Mucosa of descending colon (tissue), 3 donors: ENCODE measurements around the gene ASZ1. TPM values are rescaled to one million over a fixed set of nuclear protein-coding genes. Genes with fewer than 3 reads are reported as not detected.

Experiments
- ATAC-seq: fragments of 200-7000 bp; cut with Tn5 transposase; one replicate; pipeline ENCODE4 v1.9.1; 2020; ENCODE audit warnings: mild to moderate bottlenecking, moderate library complexity
- DNase-seq, 3 donors: peaks; one replicate each; pipeline ENCODE4 v3.0.0-alpha.2; 2020
- H3K36me3 ChIP-seq: fragments of 200-600 bp; one replicate; pipeline ENCODE4 v1.8.0; 2021; ENCODE audit warnings: low read depth, mild to moderate bottlenecking
- H3K4me1 ChIP-seq: fragments of 200-600 bp; one replicate; pipeline ENCODE4 v1.8.0; 2021; ENCODE audit warnings: low read depth, mild to moderate bottlenecking
- H3K4me3 ChIP-seq: fragments of 200-600 bp; one replicate; pipeline ENCODE4 v1.8.0; 2021; ENCODE audit warnings: mild to moderate bottlenecking
- H3K9me3 ChIP-seq: fragments of 200-600 bp; one replicate; pipeline ENCODE4 v1.8.0; 2021; ENCODE audit warnings: mild to moderate bottlenecking
- CTCF ChIP-seq: fragments of 200-600 bp; IDR thresholded peaks from one replicate; pipeline ENCODE4 v1.8.0; 2022; ENCODE audit warnings: antibody characterized with exemption, mild to moderate bottlenecking
- intact Hi-C, 2 donors: fragments of 100-400 bp; cut with DNase I in 1 of 2; cut with micrococcal nuclease in 1 of 2; formaldehyde crosslinking; loops; one replicate each; pipeline versions ENCODE4 v1.11.0 to v1.11.1; 2022; cut with DNase I, micrococcal nuclease
- total RNA-seq, 3 donors: library from RNA; stranded (reverse); fragmentation: NEBNext Ultra II Directional in 2 of 3; extraction: Animal tissue kit (Norgen Biotek cat#: 25700) in 2 of 3; gene quantifications; one replicate each; pipeline versions ENCODE4 v1.2.1 to v1.2.4, GENCODE V29; 2021 to 2023
- donor health status: DM: no; HTN: no; CAD: no; lungs with moderate emphysema.
- donor health status: DM: no; HTN: no; CAD: no.
- donor health status: DM: no; HTN: yes; CAD: no.

ASZ1 gene
- total RNA-seq, 3 donors from 2014 or later, result not detected

- DNase-seq (no peak), ATAC-seq (no peak)
- no peaks in the 10 kb centered on the region for H3K9me3 ChIP-seq
- intact Hi-C loops, result no loop called here
- no peaks in the 10 kb centered on the region for H3K4me1 ChIP-seq
- H3K36me3 ChIP-seq, result no peaks in the 10 kb centered on the region
- no peak for TF ChIP-seq CTCF
- no peak overlapping the region for H3K4me3 ChIP-seq
Observed at GRCh38 chr7:117375380-117375779, 51.9 kb downstream of the ASZ1 start.

GRCh38 chr7:117372073-117372472, 55.2 kb downstream of the ASZ1 start:
- DNase-seq (no peak), ATAC-seq (no peak)
- intact Hi-C loops, result no loop called here

DNA sequence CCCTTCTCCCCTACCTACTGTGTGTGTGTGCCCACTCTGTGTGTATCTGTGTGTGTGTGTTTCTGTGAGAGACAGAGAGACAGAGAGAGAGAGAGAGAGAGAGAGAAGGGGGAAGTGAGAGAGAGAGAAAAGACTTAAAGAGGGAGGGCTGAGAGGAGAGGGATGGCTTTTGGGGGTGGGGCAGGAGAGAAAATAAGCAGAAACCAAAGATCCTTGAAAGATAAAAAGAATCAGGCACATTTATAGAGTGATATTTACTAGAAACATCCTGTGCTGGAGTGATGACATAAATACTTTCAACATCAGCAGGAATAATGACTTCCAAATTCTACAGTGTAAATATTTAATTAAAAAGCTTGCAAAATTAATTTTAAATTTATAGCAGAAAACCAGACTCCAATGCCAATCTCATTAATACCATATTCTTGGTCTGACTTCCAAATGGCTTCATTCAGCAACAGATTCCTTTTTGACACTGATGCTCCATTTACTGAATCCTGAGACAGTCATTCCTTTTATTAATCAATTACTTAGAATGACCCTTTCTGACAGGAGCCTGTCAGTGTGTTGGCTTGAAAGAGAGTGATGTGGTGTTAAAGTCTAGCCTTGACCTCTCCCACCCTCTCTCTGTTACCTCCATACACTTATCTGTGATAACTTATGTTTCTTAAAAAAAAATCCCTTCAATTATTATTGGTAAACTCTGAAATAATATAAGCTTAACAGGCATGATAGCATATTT, 62.8 kb downstream of the ASZ1 start:
- Histone ChIP-seq H3K9me3 (no peaks in the 10 kb centered on the region), H3K36me3 (no peaks in the 10 kb centered on the region), H3K4me3 (no peak overlapping the region), H3K4me1 (no peaks in the 10 kb centered on the region)
- intact Hi-C loops, result no loop called here
- TF ChIP-seq CTCF, result no peak
- DNase-seq (no peak), ATAC-seq (no peak)

More at GRCh38 chr7:117372073-117372472, 55.2 kb downstream of the ASZ1 start:
- H3K9me3 ChIP-seq, result no peaks in the 10 kb centered on the region
- H3K36me3 ChIP-seq, result no peaks in the 10 kb centered on the region
- H3K4me3 ChIP-seq, result no peak overlapping the region
- H3K4me1 ChIP-seq, result no peaks in the 10 kb centered on the region
- TF ChIP-seq CTCF, result no peak

DNA sequence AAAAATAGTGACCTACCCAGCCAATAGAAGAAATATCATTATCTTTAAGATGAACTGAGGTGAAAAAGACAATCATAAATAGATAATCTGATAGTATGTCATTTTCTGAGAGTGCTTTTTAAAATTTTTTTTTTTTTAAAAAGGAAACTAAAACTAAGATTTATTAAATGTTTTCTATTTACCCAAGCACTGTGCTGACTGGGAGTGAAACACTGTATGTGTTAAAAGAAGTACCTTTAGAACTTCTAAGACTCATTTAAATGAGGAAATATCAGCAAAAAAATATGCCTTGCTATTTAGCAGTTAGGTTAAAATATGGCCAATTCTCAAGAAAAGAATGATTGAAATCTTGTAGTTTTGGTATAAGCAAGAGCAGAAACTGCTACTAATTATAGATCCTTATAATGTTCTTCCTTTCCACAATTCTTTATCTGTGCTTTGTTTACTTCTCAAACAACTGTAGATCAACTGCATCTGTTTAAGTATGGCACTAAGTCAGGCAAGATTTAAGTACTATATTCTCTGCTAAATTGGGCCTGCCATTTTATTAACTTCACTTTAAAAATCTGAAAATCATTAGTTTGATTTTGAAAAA, 64.9 kb downstream of the ASZ1 start:
- no peak for TF ChIP-seq CTCF
- no peaks in the 10 kb centered on the region for H3K36me3 ChIP-seq
- no peaks in the 10 kb centered on the region for H3K4me1 ChIP-seq
- H3K9me3 ChIP-seq, result no peaks in the 10 kb centered on the region
- no peak for DNase-seq
- no peak for ATAC-seq
- H3K4me3 ChIP-seq, result no peak overlapping the region
- intact Hi-C loops, result no loop called here

DNA sequence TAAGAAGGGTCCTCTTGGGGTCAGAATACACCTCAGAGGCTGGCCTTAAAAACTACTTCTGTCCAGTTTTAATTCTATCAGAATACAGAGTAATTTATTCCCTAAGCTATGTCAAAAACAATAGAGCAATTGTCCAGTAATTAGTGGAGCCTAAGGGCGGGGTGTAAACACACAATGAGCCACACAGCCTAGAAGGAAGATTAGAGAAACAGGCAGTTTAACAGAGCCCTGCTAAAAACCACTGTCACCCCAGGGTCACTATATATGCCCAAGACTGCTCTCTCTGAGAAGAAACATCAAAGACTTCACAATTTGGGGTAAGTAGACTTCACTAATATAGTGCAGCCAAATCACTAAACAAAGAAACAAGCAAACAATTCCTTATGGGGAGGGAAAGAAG, 77.3 kb downstream of the ASZ1 start:
- intact Hi-C loops, result no loop called here
- H3K36me3 ChIP-seq, result no peaks in the 10 kb centered on the region
- H3K4me3 ChIP-seq, result no peak overlapping the region
- H3K9me3 ChIP-seq, result no peaks in the 10 kb centered on the region
- peak; percentile 66 for ATAC-seq
- no peak for DNase-seq
- TF ChIP-seq CTCF, result no peak
- H3K4me1 ChIP-seq, result no peaks in the 10 kb centered on the region
